SW 1271 (cell line): ENCODE data around the gene PLCH1.

Experiments used
- DNase-seq, 2 experiments: peaks; one replicate each; lab custom pipeline; 2025; lab: John Stamatoyannopoulos, UW

Gene PLCH1

DNA sequence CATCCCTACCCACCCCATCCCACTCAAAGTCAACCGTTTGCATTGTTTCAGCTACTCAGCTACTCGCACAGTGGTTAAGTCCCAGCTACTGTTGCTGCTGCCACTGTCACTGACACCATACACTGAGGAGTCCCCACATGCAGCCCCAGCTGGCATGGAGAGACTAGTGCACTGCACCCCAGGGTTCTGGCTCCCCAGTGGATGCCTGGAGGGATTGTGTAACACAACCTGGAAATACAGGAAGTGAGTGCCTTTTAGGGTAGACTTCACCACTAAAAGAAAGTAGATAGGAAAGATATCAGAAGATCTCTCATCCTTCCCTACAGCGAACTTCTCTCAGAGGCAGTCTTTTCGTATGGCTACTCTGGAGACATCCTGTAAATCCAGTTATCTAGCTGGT lies 282.2 kb downstream of the PLCH1 start:
- DNase-seq = no peak

DNA sequence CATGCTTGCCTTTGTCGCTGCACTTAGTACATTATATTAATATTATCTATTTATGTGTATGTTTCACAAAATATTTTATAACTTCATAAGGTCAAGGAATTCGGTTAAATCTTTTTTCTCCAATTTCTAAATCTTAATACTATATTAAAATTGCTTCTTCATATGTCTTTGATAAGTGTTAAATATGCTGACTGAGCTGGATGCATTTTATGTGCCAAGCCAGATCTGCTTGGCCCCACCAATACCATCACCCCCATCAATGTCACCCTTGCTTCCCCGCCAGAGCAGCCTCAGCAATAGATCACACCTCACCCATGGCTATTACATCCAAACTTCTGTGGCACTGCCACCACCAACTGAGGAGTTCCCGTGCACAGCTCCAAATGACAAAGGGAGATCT lies 287.3 kb downstream of the PLCH1 start:
- DNase-seq = no peak

DNA sequence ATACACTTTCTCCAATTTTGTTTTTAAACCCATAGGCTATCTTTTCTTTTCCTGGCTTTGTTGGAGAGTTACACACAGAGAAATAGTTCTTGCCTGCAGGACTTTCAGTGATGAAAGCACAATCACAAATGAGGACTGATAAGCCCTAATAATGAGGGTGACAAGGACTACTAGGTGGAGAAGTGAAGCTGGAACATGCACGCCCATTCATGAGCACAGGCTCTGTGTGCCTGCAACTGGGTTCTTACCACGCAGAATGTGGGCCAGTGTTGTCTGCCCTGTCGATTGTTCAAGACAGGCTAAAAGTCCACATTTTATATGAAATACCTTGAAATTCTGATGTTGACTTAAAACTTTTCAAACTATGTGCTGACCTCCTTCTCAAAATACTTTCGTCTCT lies 289.1 kb downstream of the PLCH1 start:
- no peak for DNase-seq

DNA sequence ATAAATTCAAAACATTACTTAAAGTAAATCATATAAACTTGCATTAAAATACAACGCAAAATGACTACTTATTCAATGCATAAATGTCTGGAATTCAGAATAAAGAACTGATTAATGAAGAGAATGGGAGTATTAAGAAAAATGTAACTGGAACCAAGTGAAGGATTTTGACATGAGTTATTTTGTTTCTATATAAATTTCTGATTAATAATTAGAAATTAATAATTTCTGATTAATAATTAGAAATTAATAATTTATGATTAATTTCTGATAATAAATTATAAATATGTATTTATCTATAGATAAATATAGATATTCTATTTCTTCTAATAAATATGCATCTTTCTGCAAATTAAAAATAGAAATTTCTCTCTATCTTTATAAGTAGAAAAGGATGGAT lies 291.4 kb downstream of the PLCH1 start:
- no peak for DNase-seq

DNA sequence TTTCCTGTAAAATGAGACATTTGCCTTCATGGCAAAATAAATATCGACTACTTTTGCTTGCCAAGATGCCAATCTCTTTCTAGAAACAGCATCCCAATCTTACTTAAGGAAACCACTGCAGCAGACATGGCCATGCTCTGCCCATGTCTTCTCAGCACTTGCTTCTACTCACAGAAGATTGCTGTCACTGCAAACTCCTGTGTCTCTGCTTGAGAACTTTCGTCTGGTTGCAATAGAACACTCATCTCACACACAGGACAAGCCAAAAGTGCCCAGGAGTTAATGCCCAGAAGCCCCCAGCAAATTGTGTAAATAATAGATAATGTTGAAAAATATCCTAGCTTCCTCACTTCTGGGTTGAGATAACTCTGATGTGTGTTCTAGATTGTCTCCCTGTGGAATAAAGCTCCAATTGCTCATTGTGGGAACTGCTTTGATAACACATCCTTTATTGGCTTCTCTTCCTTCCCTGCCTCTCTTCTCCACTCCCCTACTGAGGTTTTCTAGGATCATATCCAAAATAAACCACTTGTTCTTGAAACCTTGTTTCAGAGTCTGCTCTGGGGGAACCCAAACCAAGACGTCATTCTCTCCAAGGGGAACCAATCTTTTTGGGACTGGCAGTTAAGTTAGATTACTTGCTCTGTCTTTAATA lies 295.1 kb downstream of the PLCH1 start:
- no peak for DNase-seq

DNA sequence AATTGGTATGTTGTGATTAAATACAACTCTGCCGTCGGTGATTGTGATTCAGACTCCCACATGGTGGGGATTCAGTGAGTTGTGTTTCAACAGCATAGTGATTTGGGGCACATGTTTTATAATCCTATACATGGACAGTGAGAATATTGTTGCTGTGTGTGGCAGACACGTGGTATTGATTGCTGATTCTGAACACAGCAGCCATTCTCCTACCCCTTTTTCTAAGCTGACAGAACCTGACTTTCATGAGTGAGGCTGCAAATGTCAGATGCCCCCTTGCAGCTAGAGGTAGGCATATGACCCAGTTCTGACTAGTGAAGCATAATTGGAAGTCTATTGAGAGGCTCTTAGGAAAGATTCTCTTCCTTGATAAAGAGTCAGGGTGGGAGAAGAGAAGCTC lies 296.3 kb downstream of the PLCH1 start:
- DNase-seq = no peak

DNA sequence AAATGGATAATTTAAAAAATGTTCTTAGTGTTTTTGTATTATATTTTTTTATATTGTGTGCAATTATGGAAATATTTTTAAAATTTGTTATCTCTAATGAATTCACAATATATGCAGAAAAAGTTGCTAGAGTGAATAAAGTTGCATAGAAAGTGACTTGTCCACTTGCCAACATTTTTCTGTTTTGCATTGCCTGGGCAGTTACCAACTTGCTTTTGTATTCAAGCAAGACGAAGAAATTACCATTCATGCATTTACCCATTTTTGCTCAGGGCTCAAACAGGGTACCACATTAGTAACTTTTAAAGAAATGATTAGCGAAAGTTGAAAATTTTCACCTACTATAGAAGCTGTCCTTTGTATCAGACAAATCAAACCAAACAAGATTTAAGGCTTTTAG lies 298.5 kb downstream of the PLCH1 start:
- DNase-seq = no peak

DNA sequence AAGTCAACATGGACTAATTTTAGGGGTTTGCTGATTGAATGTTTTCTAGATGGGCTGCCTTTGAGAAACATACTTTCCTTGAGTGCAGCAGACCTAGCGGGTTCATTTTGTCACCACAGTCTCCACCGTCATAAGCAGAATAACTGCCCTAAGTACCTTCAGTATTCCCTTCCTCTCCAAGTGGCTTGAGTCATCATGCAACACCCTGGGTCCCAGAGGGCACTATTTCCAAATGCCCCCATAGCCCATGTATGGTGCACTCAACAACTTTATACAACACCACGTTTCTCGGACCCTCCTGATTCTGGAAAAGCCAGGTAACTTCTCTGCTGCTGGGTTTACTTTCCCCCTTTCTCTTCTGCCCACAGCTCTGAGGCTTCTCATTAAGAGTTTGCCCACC lies 300.1 kb downstream of the PLCH1 start:
- DNase-seq = no peak

DNA sequence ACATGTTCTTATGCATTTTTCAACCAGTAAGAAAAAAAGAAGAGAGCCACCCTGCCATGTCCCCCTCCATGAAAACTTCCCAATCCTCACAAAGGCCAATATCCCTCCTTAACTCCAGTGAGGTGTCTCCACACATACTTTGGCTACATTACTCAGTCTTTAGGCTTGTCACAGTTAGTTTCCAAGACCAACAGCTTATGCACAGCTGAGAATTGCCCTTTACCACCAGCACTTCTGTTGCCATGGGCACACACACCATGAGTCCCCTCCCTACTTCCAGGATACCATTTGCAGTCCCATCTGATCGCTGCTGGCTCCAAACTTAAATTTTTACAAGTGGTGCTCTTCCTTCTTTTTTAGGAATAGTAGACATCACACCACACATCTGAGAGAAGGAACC lies 301.1 kb downstream of the PLCH1 start:
- no peak for DNase-seq

DNA sequence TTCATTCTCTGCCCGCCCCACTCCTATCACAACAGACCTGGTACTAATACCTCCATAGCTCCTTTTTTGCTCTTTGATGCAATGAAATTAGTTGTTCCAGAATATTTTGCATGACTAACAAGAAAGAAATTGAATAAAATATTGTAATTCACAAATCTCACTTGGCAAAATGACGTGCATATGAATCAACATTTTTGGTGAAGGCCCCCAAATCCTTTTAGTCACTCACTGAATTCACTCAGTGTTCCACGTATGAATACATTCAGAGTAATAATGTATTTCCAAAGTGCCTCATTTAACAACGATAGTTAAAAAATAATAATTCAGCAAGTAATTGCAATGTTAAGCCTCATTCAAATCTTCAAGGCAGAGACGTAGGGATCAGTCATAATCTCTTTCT lies 302.8 kb downstream of the PLCH1 start:
- DNase-seq = no peak

DNA sequence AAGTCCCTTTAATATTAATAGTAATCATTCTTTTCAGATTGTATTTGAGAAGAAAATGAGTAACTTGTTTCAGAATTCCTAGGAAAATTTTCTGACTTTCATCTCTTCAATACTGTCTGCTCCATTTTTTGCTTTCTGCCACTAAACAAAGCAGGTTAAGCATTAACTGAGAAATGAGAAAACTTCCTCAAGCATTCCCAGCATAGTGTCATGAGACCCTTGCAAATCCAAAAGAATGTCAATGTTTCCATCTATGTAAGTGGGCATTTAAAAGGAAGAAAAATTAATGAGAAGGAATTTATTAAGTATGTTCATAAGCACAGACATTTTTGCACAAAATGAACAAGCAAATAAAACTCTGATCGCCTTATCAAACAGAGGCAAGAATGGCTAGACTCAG lies 303.4 kb downstream of the PLCH1 start:
- DNase-seq = no peak

DNA sequence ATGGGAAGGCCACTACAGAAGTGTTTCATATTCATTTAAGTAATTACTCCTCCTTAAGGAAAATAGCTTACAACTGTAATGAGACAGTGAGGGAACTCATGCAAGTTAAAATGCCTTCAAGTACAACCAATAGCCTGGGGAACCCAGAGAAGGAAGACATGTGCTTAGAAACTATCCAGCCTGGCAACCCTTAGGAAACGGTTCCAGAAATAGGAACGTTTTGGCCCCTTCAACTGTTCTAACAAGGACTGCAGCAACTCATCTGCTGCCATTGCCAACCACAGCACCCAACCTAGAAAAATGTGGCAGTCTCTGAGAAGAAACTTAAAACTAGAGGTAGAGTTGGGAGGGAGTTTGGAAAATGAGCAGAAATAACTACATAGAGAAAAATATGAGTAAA lies 303.8 kb downstream of the PLCH1 start:
- no peak for DNase-seq

DNA sequence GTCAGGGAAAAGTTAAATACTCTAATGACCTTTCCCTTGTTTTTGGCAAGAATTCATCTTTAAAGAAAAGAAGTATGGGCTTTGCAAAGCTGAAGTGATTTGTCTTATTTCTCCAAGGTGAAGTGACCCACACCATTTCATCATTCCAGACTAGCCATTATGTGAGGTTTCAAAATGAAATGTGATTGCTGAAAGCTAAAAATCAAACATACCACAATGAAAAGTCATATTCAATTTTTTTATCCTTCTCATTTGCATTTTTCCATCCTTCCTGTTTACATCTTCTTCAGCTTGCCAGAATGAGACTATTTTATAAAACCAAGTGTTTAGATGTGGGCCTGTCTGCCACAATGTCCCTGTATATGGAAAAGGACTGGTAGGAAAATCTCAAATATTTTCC lies 309.1 kb downstream of the PLCH1 start:
- DNase-seq = no peak

DNA sequence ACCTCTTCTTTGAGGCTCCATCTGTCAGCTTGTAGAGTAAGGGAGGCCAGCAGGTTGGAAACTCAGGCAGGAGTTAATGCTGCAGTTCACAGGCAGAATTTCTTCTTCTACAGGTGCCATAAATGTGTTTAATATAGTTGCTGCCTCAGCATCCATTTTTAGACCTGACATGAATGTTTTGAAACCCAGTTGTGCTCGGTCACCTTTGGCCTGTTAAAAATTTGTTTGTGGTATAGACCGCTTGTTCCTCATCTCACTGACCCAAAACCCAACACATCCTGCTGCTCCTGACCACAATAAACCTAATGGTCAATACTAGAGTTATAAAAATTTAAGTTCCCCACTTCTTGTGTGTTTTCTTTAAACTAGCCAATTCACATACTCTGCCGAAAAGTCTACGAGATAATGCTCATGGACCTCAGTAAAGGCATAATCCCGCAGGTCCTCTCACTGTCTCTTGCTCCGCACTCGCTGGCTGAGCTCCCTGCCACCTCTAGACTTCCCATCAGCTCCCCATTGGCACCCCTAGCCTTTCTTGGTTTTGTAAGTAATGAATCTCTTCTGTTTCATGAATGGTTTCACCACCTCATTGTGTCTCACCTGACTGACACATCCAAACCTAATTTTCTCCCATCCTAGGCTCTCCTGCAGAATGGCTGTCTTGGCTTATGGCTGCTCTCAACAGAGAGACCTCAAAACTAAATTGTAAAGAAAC lies 312.9 kb downstream of the PLCH1 start:
- no peak for DNase-seq

DNA sequence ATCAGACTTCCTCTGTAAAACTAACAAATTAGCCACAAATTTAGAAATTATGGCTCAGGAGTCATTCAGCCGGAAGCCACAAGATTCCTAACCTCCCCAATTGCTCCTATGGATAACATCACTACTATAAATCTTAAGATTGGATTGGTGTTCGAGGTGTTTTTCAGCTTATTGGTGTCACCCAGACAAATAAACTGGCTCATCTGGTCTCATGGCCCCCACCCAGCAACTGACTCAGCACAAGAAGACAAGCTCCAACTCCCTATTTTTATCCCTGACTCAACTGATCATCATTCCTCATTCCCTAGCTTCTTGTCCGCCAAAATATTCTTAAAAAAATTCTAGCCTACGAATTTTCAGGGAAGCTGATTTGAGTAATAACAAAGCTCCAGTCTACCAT lies 316.3 kb downstream of the PLCH1 start:
- no peak for DNase-seq

DNA sequence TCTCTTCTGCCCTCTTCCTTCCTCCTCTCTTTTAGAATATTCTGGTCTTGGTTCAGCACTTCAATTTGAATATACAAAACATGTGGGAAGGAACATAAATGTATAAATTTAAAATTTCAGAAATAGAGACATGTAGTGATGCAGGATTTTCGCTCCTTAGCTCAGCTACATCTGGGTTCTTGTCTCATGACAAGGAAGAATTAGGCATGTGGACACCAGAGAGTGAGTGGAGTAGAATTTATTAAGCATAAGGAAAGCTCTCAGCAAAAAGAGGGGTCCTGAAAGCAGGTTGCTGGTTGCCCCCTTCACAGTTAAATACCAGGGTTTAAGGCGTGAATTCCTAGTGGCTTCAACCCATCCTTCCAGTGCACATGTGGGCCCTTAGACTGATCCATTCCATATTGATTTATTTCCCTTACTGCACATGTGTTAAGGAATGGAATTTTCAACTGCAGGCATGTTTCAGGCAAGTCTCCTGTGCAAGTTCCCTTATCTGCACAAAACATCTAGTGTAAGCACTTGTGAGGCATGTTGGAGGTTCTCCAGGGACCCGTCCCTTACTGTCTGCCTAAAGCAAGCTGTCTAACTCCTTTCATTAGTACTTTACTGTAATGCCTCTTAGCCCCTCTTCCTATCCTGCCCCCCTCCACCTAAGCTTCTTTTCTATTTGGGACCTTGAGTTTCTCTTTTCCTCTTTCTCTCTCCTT lies 318.2 kb downstream of the PLCH1 start:
- no peak for DNase-seq

DNA sequence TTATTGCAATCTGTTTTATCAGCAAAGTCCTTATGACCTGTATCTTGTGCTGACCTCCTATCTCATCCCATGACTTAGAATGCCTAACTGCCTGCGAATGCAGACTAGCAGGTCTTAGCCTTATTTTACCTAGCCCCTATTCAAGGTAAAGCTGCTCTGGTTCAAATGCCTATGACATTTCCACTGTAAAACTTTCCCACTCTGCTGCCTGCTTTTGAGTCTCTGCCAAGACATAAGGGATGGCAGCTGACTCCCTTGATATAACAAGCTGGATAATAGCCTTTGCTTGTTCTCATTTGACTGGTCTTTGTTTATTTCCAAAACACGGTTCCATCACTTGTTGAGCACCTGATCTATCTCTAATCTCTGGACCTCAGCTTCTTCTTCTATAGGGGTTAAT lies 319.5 kb downstream of the PLCH1 start:
- no peak for DNase-seq

DNA sequence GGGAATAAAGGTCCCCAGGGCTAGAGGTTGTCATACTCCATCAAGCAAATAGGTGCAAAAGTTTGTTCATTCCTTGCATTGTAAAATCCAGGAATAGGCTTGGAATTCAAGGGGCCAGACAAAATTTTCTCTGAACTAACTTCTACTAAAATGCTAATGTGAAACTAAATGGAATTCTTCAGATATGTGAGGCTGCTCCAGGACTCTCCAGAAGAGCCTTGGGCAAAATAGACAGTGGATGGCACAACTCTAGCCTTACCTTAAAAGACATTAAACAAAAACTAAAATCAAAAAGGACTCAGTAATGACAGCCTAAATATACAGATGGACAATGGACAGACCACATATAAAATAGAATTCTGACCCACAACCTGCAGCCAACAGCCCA lies 320.6 kb downstream of the PLCH1 start:
- no peak for DNase-seq

DNA sequence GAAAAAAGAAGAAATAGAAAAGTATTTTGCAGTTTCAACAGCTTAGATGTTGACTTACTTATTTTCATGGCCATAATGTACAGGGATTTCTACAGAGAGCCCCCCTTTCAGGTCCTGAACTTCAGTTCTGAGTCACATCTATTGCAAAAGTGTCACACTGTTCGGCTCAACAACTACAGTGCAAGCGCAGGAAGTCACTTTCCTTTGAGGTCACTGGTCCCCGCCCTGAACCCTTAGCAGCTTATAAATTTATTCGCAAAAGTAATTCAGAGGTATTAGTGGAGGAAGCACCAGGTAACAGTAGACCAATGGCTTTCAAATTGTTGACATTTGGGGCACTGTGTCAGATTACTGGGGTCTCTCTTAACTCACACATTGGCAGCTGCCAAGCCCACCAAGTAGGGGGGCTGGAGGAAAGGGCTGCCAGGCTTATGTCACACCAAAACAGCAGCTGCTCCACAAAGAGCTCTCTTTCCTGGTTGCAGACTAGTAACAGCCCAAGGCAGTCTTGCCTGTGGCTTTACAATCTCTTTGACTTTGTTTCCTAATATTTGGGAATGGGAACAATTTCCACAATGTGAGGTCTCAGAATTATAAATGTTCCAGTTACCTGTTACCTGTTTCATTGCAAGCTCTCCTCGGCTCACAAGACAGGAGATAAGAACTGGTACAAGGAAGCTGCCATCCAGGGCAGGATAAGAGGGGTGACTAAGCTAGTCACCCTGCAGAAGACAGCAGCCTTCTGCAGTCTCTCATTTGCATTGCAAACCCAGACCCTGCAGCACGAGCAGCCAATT lies 321.1 kb downstream of the PLCH1 start:
- DNase-seq = no peak

DNA sequence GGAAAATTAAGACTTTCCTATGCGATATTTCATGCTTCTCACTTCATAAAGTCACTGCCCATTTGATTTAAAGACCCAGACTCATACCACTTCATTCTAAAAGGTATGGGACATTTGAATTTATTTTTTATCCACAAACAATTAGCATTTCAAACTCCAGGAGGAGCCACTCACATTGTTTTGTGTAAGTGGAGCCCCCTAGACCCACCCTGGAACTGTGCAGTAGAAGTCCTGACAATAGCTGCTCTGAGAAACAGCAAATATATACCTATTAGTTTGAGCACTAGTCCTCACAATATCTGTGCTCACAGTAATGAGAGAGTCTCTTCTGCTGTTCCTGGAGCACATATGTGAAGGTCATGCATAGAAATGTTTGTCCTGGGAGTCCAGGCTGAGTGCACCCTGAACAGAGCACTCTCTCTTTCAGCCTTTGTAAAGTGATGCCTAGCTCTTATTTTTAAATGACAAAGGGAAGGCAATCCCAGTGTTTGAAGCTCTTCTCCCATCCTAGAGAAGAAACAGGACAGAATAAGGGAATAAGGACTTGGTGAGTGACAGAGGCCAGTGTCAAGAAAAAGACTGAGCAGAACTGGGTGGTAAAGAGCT lies 323.9 kb downstream of the PLCH1 start:
- no peak for DNase-seq

DNA sequence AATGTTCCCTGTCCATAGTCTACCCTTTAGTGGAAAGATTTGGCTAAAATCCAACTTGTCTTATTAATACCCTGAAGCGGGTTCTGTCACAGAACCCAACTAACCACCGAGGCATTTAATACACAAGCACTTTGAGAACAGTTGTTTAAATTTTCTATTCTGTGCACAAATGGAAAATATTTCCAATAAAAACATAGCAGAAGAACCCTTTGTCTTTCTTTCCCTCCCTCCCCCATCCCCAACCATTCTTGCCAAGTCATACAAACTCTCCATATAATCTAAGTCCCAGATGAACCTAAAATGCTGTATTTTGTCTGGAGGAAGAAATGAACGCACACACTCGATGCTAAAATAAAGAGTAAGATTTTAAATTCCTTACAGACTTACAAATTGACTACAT lies 324.5 kb downstream of the PLCH1 start:
- no peak for DNase-seq

DNA sequence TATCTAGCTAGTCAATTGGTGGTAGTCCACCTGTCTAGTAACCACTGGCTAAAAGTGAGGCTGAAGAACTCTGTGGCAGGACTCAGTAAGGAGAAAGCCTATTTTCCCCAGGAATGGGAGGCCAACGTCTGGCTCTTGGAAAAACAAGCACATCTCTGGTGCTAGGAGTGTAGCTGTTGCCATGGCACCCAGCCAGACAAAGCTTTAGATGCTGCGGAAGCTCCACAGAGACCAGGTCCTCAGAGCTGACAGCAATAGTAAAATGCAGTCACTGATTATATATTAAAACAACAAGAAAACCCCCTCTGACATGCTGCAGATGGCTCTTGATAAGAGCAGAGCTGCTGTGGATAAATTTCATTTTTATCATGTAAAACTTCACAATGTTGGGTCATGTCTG lies 326.5 kb downstream of the PLCH1 start:
- no peak for DNase-seq
